Measurements from ENCODE around the gene TIRAP.

DNA sequence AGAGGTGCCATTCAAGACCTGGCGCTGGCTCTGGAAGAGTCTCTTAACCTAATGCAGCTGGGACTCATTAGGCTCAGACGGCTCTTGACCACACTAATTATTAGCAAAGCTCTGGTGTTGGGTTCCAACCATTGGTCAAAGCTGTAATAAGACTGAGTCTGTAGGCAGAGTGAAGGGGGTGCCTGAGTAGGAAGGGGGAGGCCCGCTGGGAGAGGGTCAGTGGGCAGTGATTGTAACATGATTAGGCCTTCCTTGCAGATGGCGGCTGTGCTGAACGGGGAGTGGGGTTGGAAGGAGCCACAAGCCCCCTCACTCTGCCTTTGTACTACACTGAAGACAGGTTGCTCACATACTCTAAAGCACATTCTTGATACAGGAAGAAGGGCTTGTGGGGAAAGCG, 19.4 kb upstream of the TIRAP start:
- TF ChIP-seq, protein P1, sequence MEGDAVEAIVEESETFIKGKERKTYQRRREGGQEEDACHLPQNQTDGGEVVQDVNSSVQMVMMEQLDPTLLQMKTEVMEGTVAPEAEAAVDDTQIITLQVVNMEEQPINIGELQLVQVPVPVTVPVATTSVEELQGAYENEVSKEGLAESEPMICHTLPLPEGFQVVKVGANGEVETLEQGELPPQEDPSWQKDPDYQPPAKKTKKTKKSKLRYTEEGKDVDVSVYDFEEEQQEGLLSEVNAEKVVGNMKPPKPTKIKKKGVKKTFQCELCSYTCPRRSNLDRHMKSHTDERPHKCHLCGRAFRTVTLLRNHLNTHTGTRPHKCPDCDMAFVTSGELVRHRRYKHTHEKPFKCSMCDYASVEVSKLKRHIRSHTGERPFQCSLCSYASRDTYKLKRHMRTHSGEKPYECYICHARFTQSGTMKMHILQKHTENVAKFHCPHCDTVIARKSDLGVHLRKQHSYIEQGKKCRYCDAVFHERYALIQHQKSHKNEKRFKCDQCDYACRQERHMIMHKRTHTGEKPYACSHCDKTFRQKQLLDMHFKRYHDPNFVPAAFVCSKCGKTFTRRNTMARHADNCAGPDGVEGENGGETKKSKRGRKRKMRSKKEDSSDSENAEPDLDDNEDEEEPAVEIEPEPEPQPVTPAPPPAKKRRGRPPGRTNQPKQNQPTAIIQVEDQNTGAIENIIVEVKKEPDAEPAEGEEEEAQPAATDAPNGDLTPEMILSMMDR (IDR thresholded peaks at IDR 0.05; ENCODE audit: low read length), result no peak
- no peak for TF ChIP-seq EZH2 (optimal IDR thresholded peaks at IDR 0.05; ENCODE audit: low read depth, low read length)

Data from MM.1S (cell line).